Stomach (tissue), 4 donors: ENCODE results near the gene DNAH10.

Source experiments
- EP300 ChIP-seq: sonication (generic); formaldehyde crosslinking; IDR thresholded peaks from one replicate; pipeline ENCODE4 v1.6.1; 2017; ENCODE audit warnings: antibody characterized with exemption
- POLR2A ChIP-seq, 4 donors: fragments of 450-650 bp; IDR thresholded peaks; one replicate each; pipeline ENCODE4 v1.6.1; 2016; ENCODE audit warnings: antibody characterized with exemption in 4 of 4, control low read depth in 2 of 4, mild to moderate bottlenecking in 1 of 4, moderate library complexity in 1 of 4
- POLR2AphosphoS5 ChIP-seq, 3 donors: sonication (generic); formaldehyde crosslinking; IDR thresholded peaks; one replicate each; pipeline ENCODE4 v1.6.1; 2016; ENCODE audit warnings: antibody characterized with exemption in 3 of 3
- TF ChIP-seq, protein P1 (sequence below), 7 experiments: fragments of 450-650 bp in 4 of 7; fragments of 200-600 bp in 3 of 7; sonication (generic) in 3 of 7; IDR thresholded peaks; one replicate each; pipeline ENCODE4 v1.5.1; 2016 to 2019; ENCODE audit warnings: antibody characterized with exemption in 7 of 7, control low read depth in 2 of 7, mild to moderate bottlenecking in 1 of 7

DNA sequence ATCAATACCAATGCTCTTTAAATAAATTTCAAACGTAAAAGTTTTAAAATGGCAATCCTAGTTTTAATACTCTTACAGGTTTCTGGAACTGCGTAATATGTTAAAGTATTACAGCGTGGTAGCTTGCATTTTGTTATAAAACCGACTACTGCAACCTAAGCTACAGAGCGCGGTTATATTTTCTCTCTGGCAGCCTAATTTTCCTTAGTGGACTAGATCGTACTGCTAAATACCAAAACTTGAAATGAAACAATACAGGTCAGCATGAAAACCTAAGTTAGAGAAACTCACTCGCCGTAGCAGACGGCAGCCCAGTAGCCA, 209.3 kb downstream of the DNAH10 start:
- TF ChIP-seq POLR2AphosphoS5 (IDR thresholded peaks at IDR 0.05) (peak in 1 of 3 donors; percentile 40), POLR2A (IDR thresholded peaks at IDR 0.05) (no peak), EP300 (no peak)
- TF ChIP-seq, protein P1, sequence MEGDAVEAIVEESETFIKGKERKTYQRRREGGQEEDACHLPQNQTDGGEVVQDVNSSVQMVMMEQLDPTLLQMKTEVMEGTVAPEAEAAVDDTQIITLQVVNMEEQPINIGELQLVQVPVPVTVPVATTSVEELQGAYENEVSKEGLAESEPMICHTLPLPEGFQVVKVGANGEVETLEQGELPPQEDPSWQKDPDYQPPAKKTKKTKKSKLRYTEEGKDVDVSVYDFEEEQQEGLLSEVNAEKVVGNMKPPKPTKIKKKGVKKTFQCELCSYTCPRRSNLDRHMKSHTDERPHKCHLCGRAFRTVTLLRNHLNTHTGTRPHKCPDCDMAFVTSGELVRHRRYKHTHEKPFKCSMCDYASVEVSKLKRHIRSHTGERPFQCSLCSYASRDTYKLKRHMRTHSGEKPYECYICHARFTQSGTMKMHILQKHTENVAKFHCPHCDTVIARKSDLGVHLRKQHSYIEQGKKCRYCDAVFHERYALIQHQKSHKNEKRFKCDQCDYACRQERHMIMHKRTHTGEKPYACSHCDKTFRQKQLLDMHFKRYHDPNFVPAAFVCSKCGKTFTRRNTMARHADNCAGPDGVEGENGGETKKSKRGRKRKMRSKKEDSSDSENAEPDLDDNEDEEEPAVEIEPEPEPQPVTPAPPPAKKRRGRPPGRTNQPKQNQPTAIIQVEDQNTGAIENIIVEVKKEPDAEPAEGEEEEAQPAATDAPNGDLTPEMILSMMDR (IDR thresholded peaks at IDR 0.05), result no peak
